ENCODE measurements around the gene DLGAP1.

DLGAP1 gene

GRCh38 chr18:4107049-4107467 lies 348.0 kb downstream of the DLGAP1 start:
- no peaks in the 10 kb centered on the region for H3K9me3 ChIP-seq (ENCODE audit: control insufficient read depth in 1 of 2, low read length in 2 of 2)
- no peak overlapping the region for H3K4me3 ChIP-seq (ENCODE audit: low read depth in 1 of 2, low read length in 2 of 2)
- H3K27me3 ChIP-seq (ENCODE audit: control insufficient read depth in 1 of 2, insufficient read depth in 2 of 2, low read length in 2 of 2), result no peaks in the 10 kb centered on the region
- H3K36me3 ChIP-seq (ENCODE audit: control insufficient read depth in 1 of 2, insufficient read depth in 2 of 2, low read length in 2 of 2), result no peaks in the 10 kb centered on the region
- H3K4me1 ChIP-seq (ENCODE audit: control insufficient read depth in 1 of 2, insufficient read depth in 2 of 2, low read length in 2 of 2), result no peaks in the 10 kb centered on the region
- H3K9ac ChIP-seq (ENCODE audit: low read depth in 1 of 2, low read length in 2 of 2), result no peak overlapping the region
- no peak overlapping the region for H3K27ac ChIP-seq (ENCODE audit: low read depth, low read length)

GRCh38 chr18:4106407-4107033 lies 348.6 kb downstream of the DLGAP1 start:
- no peak overlapping the region for H3K27ac ChIP-seq (ENCODE audit: low read depth, low read length)
- no peaks in the 10 kb centered on the region for H3K9me3 ChIP-seq (ENCODE audit: control insufficient read depth in 1 of 2, low read length in 2 of 2)
- H3K4me1 ChIP-seq (ENCODE audit: control insufficient read depth in 1 of 2, insufficient read depth in 2 of 2, low read length in 2 of 2), result no peaks in the 10 kb centered on the region
- no peak overlapping the region for H3K4me3 ChIP-seq (ENCODE audit: low read depth in 1 of 2, low read length in 2 of 2)
- no peak overlapping the region for H3K9ac ChIP-seq (ENCODE audit: low read depth in 1 of 2, low read length in 2 of 2)
- no peaks in the 10 kb centered on the region for H3K36me3 ChIP-seq (ENCODE audit: control insufficient read depth in 1 of 2, insufficient read depth in 2 of 2, low read length in 2 of 2)
- H3K27me3 ChIP-seq (ENCODE audit: control insufficient read depth in 1 of 2, insufficient read depth in 2 of 2, low read length in 2 of 2), result no peaks in the 10 kb centered on the region

GRCh38 chr18:4102901-4103300 lies 352.2 kb downstream of the DLGAP1 start:
- Histone ChIP-seq H3K36me3 (ENCODE audit: control insufficient read depth in 1 of 2, insufficient read depth in 2 of 2, low read length in 2 of 2) (no peaks in the 10 kb centered on the region), H3K9me3 (ENCODE audit: control insufficient read depth in 1 of 2, low read length in 2 of 2) (peaks cover 0 to 3% of the 10 kb centered on the region in 2 donors), H3K4me3 (ENCODE audit: low read depth in 1 of 2, low read length in 2 of 2) (no peak overlapping the region), H3K4me1 (ENCODE audit: control insufficient read depth in 1 of 2, insufficient read depth in 2 of 2, low read length in 2 of 2) (no peaks in the 10 kb centered on the region), H3K9ac (ENCODE audit: low read depth in 1 of 2, low read length in 2 of 2) (no peak overlapping the region), H3K27ac (ENCODE audit: low read depth, low read length) (no peak overlapping the region), H3K27me3 (ENCODE audit: control insufficient read depth in 1 of 2, insufficient read depth in 2 of 2, low read length in 2 of 2) (no peaks in the 10 kb centered on the region)

GRCh38 chr18:4101009-4101408 lies 354.1 kb downstream of the DLGAP1 start:
- no peak overlapping the region for H3K27ac ChIP-seq (ENCODE audit: low read depth, low read length)
- no peak overlapping the region for H3K4me3 ChIP-seq (ENCODE audit: low read depth in 1 of 2, low read length in 2 of 2)
- no peaks in the 10 kb centered on the region for H3K4me1 ChIP-seq (ENCODE audit: control insufficient read depth in 1 of 2, insufficient read depth in 2 of 2, low read length in 2 of 2)
- no peak overlapping the region for H3K9ac ChIP-seq (ENCODE audit: low read depth in 1 of 2, low read length in 2 of 2)
- H3K9me3 ChIP-seq (ENCODE audit: control insufficient read depth in 1 of 2, low read length in 2 of 2), result peaks cover 0 to 3% of the 10 kb centered on the region in 2 donors
- H3K27me3 ChIP-seq (ENCODE audit: control insufficient read depth in 1 of 2, insufficient read depth in 2 of 2, low read length in 2 of 2), result no peaks in the 10 kb centered on the region
- H3K36me3 ChIP-seq (ENCODE audit: control insufficient read depth in 1 of 2, insufficient read depth in 2 of 2, low read length in 2 of 2), result no peaks in the 10 kb centered on the region

GRCh38 chr18:4096486-4096885 lies 358.6 kb downstream of the DLGAP1 start:
- H3K9me3 ChIP-seq (ENCODE audit: control insufficient read depth in 1 of 2, low read length in 2 of 2), result peaks cover 0 to 3% of the 10 kb centered on the region in 2 donors
- H3K27me3 ChIP-seq (ENCODE audit: control insufficient read depth in 1 of 2, insufficient read depth in 2 of 2, low read length in 2 of 2), result no peaks in the 10 kb centered on the region
- H3K27ac ChIP-seq (ENCODE audit: low read depth, low read length), result no peak overlapping the region
- H3K9ac ChIP-seq (ENCODE audit: low read depth in 1 of 2, low read length in 2 of 2), result no peak overlapping the region
- no peak overlapping the region for H3K4me3 ChIP-seq (ENCODE audit: low read depth in 1 of 2, low read length in 2 of 2)
- H3K36me3 ChIP-seq (ENCODE audit: control insufficient read depth in 1 of 2, insufficient read depth in 2 of 2, low read length in 2 of 2), result no peaks in the 10 kb centered on the region
- H3K4me1 ChIP-seq (ENCODE audit: control insufficient read depth in 1 of 2, insufficient read depth in 2 of 2, low read length in 2 of 2), result no peaks in the 10 kb centered on the region

GRCh38 chr18:4093676-4094075 lies 361.4 kb downstream of the DLGAP1 start:
- no peak overlapping the region for H3K9ac ChIP-seq (ENCODE audit: low read depth in 1 of 2, low read length in 2 of 2)
- no peaks in the 10 kb centered on the region for H3K27me3 ChIP-seq (ENCODE audit: control insufficient read depth in 1 of 2, insufficient read depth in 2 of 2, low read length in 2 of 2)
- H3K36me3 ChIP-seq (ENCODE audit: control insufficient read depth in 1 of 2, insufficient read depth in 2 of 2, low read length in 2 of 2), result no peaks in the 10 kb centered on the region
- no peaks in the 10 kb centered on the region for H3K4me1 ChIP-seq (ENCODE audit: control insufficient read depth in 1 of 2, insufficient read depth in 2 of 2, low read length in 2 of 2)
- H3K27ac ChIP-seq (ENCODE audit: low read depth, low read length), result no peak overlapping the region
- H3K9me3 ChIP-seq (ENCODE audit: control insufficient read depth in 1 of 2, low read length in 2 of 2), result no peaks in the 10 kb centered on the region
- H3K4me3 ChIP-seq (ENCODE audit: low read depth in 1 of 2, low read length in 2 of 2), result no peak overlapping the region

- Histone ChIP-seq H3K27ac (ENCODE audit: low read depth, low read length) (no peak overlapping the region), H3K27me3 (ENCODE audit: control insufficient read depth in 1 of 2, insufficient read depth in 2 of 2, low read length in 2 of 2) (no peaks in the 10 kb centered on the region), H3K4me3 (ENCODE audit: low read depth in 1 of 2, low read length in 2 of 2) (no peak overlapping the region), H3K4me1 (ENCODE audit: control insufficient read depth in 1 of 2, insufficient read depth in 2 of 2, low read length in 2 of 2) (no peaks in the 10 kb centered on the region), H3K9ac (ENCODE audit: low read depth in 1 of 2, low read length in 2 of 2) (no peak overlapping the region), H3K36me3 (ENCODE audit: control insufficient read depth in 1 of 2, insufficient read depth in 2 of 2, low read length in 2 of 2) (no peaks in the 10 kb centered on the region), H3K9me3 (ENCODE audit: control insufficient read depth in 1 of 2, low read length in 2 of 2) (no peaks in the 10 kb centered on the region)
Measured at GRCh38 chr18:4084382-4084900, 370.7 kb downstream of the DLGAP1 start.

GRCh38 chr18:4078246-4078645 lies 376.9 kb downstream of the DLGAP1 start:
- Histone ChIP-seq H3K9ac (ENCODE audit: low read depth in 1 of 2, low read length in 2 of 2) (no peak overlapping the region), H3K36me3 (ENCODE audit: control insufficient read depth in 1 of 2, insufficient read depth in 2 of 2, low read length in 2 of 2) (no peaks in the 10 kb centered on the region), H3K9me3 (ENCODE audit: control insufficient read depth in 1 of 2, low read length in 2 of 2) (no peaks in the 10 kb centered on the region), H3K27me3 (ENCODE audit: control insufficient read depth in 1 of 2, insufficient read depth in 2 of 2, low read length in 2 of 2) (no peaks in the 10 kb centered on the region), H3K4me1 (ENCODE audit: control insufficient read depth in 1 of 2, insufficient read depth in 2 of 2, low read length in 2 of 2) (no peaks in the 10 kb centered on the region), H3K27ac (ENCODE audit: low read depth, low read length) (no peak overlapping the region), H3K4me3 (ENCODE audit: low read depth in 1 of 2, low read length in 2 of 2) (no peak overlapping the region)

GRCh38 chr18:4077721-4078120 lies 377.4 kb downstream of the DLGAP1 start:
- H3K27me3 ChIP-seq (ENCODE audit: control insufficient read depth in 1 of 2, insufficient read depth in 2 of 2, low read length in 2 of 2), result no peaks in the 10 kb centered on the region

GRCh38 chr18:4077204-4077603 lies 377.9 kb downstream of the DLGAP1 start:
- no peaks in the 10 kb centered on the region for H3K36me3 ChIP-seq (ENCODE audit: control insufficient read depth in 1 of 2, insufficient read depth in 2 of 2, low read length in 2 of 2)
- H3K9me3 ChIP-seq (ENCODE audit: control insufficient read depth in 1 of 2, low read length in 2 of 2), result no peaks in the 10 kb centered on the region
- no peak overlapping the region for H3K9ac ChIP-seq (ENCODE audit: low read depth in 1 of 2, low read length in 2 of 2)
- H3K4me3 ChIP-seq (ENCODE audit: low read depth in 1 of 2, low read length in 2 of 2), result no peak overlapping the region
- H3K27me3 ChIP-seq (ENCODE audit: control insufficient read depth in 1 of 2, insufficient read depth in 2 of 2, low read length in 2 of 2), result no peaks in the 10 kb centered on the region
- H3K27ac ChIP-seq (ENCODE audit: low read depth, low read length), result no peak overlapping the region
- no peaks in the 10 kb centered on the region for H3K4me1 ChIP-seq (ENCODE audit: control insufficient read depth in 1 of 2, insufficient read depth in 2 of 2, low read length in 2 of 2)

More at GRCh38 chr18:4077721-4078120, 377.4 kb downstream of the DLGAP1 start:
- no peak overlapping the region for H3K9ac ChIP-seq (ENCODE audit: low read depth in 1 of 2, low read length in 2 of 2)
- H3K9me3 ChIP-seq (ENCODE audit: control insufficient read depth in 1 of 2, low read length in 2 of 2), result no peaks in the 10 kb centered on the region
- no peak overlapping the region for H3K4me3 ChIP-seq (ENCODE audit: low read depth in 1 of 2, low read length in 2 of 2)
- no peaks in the 10 kb centered on the region for H3K36me3 ChIP-seq (ENCODE audit: control insufficient read depth in 1 of 2, insufficient read depth in 2 of 2, low read length in 2 of 2)
- H3K27ac ChIP-seq (ENCODE audit: low read depth, low read length), result no peak overlapping the region
- no peaks in the 10 kb centered on the region for H3K4me1 ChIP-seq (ENCODE audit: control insufficient read depth in 1 of 2, insufficient read depth in 2 of 2, low read length in 2 of 2)

Measured in duodenal mucosa (tissue), 2 donors.